Panc1 (cell line): ENCODE data around the gene LRRC23. TPM values are rescaled to one million over a fixed set of nuclear protein-coding genes. Genes with fewer than 3 reads are reported as not detected.

Experiments
- ATAC-seq: fragments of 200-7000 bp; cut with Tn5 transposase; 2 replicates; pipeline ENCODE4 v1.9.1; 2020; ENCODE audit warnings: mild to moderate bottlenecking, moderate library complexity
- BruUV-seq: library from RNA; stranded (reverse); fragments of 400-500 nt; replicated peaks from 2 replicates; lab custom pipeline; 2021; lab: Mats Ljungman, UMichigan
- CTCF ChIA-PET: fragments of 300-600 bp; sonication (Branson Sonifier 250); formaldehyde crosslinking; loops from one replicate; lab custom pipeline; 2022; ENCODE audit warnings: antibody characterized with exemption; lab: Charles Lee
- POLR2A ChIA-PET: fragments of 300-600 bp; sonication (Branson Sonifier 250); formaldehyde crosslinking; loops from one replicate; lab custom pipeline; 2022; ENCODE audit warnings: antibody characterized with exemption; lab: Charles Lee
- DNase-seq: peaks from one replicate; pipeline ENCODE4 v3.0.0-alpha.2; 2010; ENCODE audit warnings: low read depth, low spot score
- H3K27ac ChIP-seq: 2 replicates; pipeline ENCODE4 v1.5.1; 2011; ENCODE audit warnings: mild to moderate bottlenecking, low read length, inconsistent platforms
- H3K27me3 ChIP-seq: fragments of 200-500 bp; sonication (Bioruptor generic); 2 replicates; pipeline ENCODE4 v1.6.0; 2014; ENCODE audit warnings: low read length, inconsistent platforms; ENCODE audit not compliant: control insufficient read depth, insufficient read depth
- H3K36me3 ChIP-seq: fragments of 200-500 bp; sonication (Bioruptor generic); 2 replicates; pipeline ENCODE4 v1.5.1; 2014; ENCODE audit warnings: inconsistent platforms, mild to moderate bottlenecking, low read length, moderate library complexity; ENCODE audit not compliant: control insufficient read depth, insufficient read depth
- H3K4me1 ChIP-seq: 2 replicates; pipeline ENCODE4 v1.5.1; 2011; ENCODE audit warnings: inconsistent platforms, mild to moderate bottlenecking, low read length, moderate library complexity; ENCODE audit not compliant: control insufficient read depth, insufficient read depth
- H3K4me3 ChIP-seq, 2 experiments: 2 replicates each; pipeline ENCODE4 v1.5.1; 2011 to 2012; ENCODE audit warnings: low read depth in 2 of 2, low read length in 2 of 2, mild to moderate bottlenecking in 2 of 2, inconsistent platforms in 1 of 2, moderate library complexity in 1 of 2
- H3K9me3 ChIP-seq: fragments of 200-500 bp; sonication (Bioruptor generic); 2 replicates; pipeline ENCODE4 v1.5.1; 2014; ENCODE audit warnings: low read depth, mild to moderate bottlenecking, inconsistent platforms, low read length, moderate library complexity; ENCODE audit not compliant: control insufficient read depth, insufficient read depth
- CTCF ChIP-seq: fragments of 450-650 bp; IDR thresholded peaks from 2 replicates; pipeline ENCODE4 v1.5.1; 2017; ENCODE audit warnings: mild to moderate bottlenecking
- POLR2AphosphoS5 ChIP-seq: IDR thresholded peaks from 2 replicates; pipeline ENCODE4 v1.6.1; 2012; ENCODE audit warnings: mild to moderate bottlenecking, low read depth, low read length, moderate library complexity
- REST ChIP-seq, 2 experiments: IDR thresholded peaks; 2 replicates each; pipeline ENCODE4 v1.6.1; 2011 to 2012; ENCODE audit warnings: low read depth in 2 of 2, control low read depth in 1 of 2, low read length in 1 of 2, mild to moderate bottlenecking in 1 of 2, moderate library complexity in 1 of 2; ENCODE audit not compliant: insufficient read depth in 1 of 2
- SIN3A ChIP-seq: IDR thresholded peaks from 2 replicates; pipeline ENCODE4 v1.6.1; 2012; ENCODE audit warnings: low read depth, mild to moderate bottlenecking, low read length, moderate library complexity, borderline replicate concordance; ENCODE audit not compliant: insufficient read depth
- TCF7L2 ChIP-seq: IDR thresholded peaks from 2 replicates; pipeline ENCODE4 v1.6.1; 2011; ENCODE audit warnings: mild to moderate bottlenecking, low read depth, low read length, inconsistent platforms
- in situ Hi-C: cut with HindIII; loops from 2 replicates; pipeline ENCODE4 v1.10.0; 2016; ENCODE audit warnings: low sequenced_read_pairs, low pct_unique_long_range_greater_than_20kb
- intact Hi-C: fragments of 100-400 bp; cut with micrococcal nuclease; formaldehyde crosslinking; loops from one replicate; pipeline ENCODE4 v1.10.0; 2022; ENCODE audit not compliant: unreplicated experiment
- total RNA-seq: library from RNA; stranded (reverse); gene quantifications from one replicate; pipeline ENCODE4 v1.2.1, GENCODE V29; 2021; ENCODE audit not compliant: unreplicated experiment

LRRC23 gene
- total RNA-seq, 1 experiment from 2014 or later, result 6.5 TPM

GRCh38 chr12:6952863-6953441 lies 48.3 kb downstream of the LRRC23 start:
- TF ChIP-seq SIN3A (no peak), REST (IDR thresholded peaks at IDR 0.05; ENCODE audit: insufficient read depth in 1 of 2, low read depth in 2 of 2, low read length in 1 of 2) (no peak), TCF7L2 (no peak)
- no peak for DNase-seq
- in situ Hi-C loops (no loop called here), intact Hi-C loops (no loop called here)
- H3K4me3 ChIP-seq, result no peak overlapping the region
- H3K27me3 ChIP-seq, result no peaks in the 10 kb centered on the region
- no peaks in the 10 kb centered on the region for H3K9me3 ChIP-seq
- BruUV-seq, result no TSS peak
- H3K36me3 ChIP-seq, result no peaks in the 10 kb centered on the region
- ChIA-PET CTCF (no interaction called here), POLR2A (interaction anchor here (0.7 kb wide), 1 partner anchor 137 kb away, joined by 3 read pairs; no protein-coding TSS in a partner anchor)
- H3K4me1 ChIP-seq, result no peaks in the 10 kb centered on the region
- no peak for ATAC-seq
- no peak overlapping the region for H3K27ac ChIP-seq

- no peak overlapping the region for H3K4me3 ChIP-seq
- no peaks in the 10 kb centered on the region for H3K27me3 ChIP-seq
- ATAC-seq, result no peak
- no peaks in the 10 kb centered on the region for H3K4me1 ChIP-seq
- no TSS peak for BruUV-seq
- H3K27ac ChIP-seq, result no peak overlapping the region
- ChIA-PET CTCF (no interaction called here), POLR2A (no interaction called here)
- no peak for TF ChIP-seq POLR2AphosphoS5
- TF ChIP-seq SIN3A, result no peak
- no peak for TF ChIP-seq CTCF
- no peak for TF ChIP-seq REST (IDR thresholded peaks at IDR 0.05; ENCODE audit: insufficient read depth in 1 of 2, low read depth in 2 of 2, low read length in 1 of 2)
- TF ChIP-seq TCF7L2, result no peak
- H3K36me3 ChIP-seq, result no peaks in the 10 kb centered on the region
- in situ Hi-C loops, result no loop called here
- intact Hi-C loops, result no loop called here
- no peaks in the 10 kb centered on the region for H3K9me3 ChIP-seq
- DNase-seq, result no peak
Observed at GRCh38 chr12:6953442-6954315, 49.1 kb downstream of the LRRC23 start.
